GM23338 (cell line): ENCODE measurements around the gene OR12D3. TPM values are rescaled to one million over a fixed set of nuclear protein-coding genes. Genes with fewer than 3 reads are reported as not detected.

Source experiments
- ATAC-seq: fragments of 200-7000 bp; cut with Tn5 transposase; 3 replicates; pipeline ENCODE4 v1.9.1; 2020
- DNase-seq: peaks from one replicate; pipeline ENCODE4 v3.0.0-alpha.2; 2015; ENCODE audit warnings: low spot score
- H2AFZ ChIP-seq: fragments of 200-600 bp; sonication (generic); 2 replicates; pipeline ENCODE4 v1.8.0; 2016; ENCODE audit warnings: antibody characterized with exemption, mild to moderate bottlenecking, moderate library complexity
- H3F3A ChIP-seq: fragments of 200-600 bp; sonication (generic); replicated peaks from 2 replicates; pipeline ENCODE4 v1.8.0; 2017; ENCODE audit warnings: antibody characterized with exemption, mixed run types, low read depth
- H3K27ac ChIP-seq: fragments of 200-600 bp; sonication (generic); 2 replicates; pipeline ENCODE4 v1.6.1; 2016; ENCODE audit warnings: low read depth
- H3K27me3 ChIP-seq: fragments of 200-600 bp; sonication (generic); 2 replicates; pipeline ENCODE4 v1.8.0; 2016; ENCODE audit warnings: mild to moderate bottlenecking, mixed run types, moderate library complexity; ENCODE audit not compliant: insufficient read depth
- H3K36me3 ChIP-seq: fragments of 200-600 bp; sonication (generic); 2 replicates; pipeline ENCODE4 v1.8.0; 2016; ENCODE audit warnings: mild to moderate bottlenecking; ENCODE audit not compliant: insufficient read depth
- H3K4me1 ChIP-seq: fragments of 200-600 bp; sonication (generic); 2 replicates; pipeline ENCODE4 v1.8.0; 2016; ENCODE audit warnings: mild to moderate bottlenecking, moderate library complexity; ENCODE audit not compliant: insufficient read depth
- H3K4me2 ChIP-seq: fragments of 200-600 bp; sonication (generic); 2 replicates; pipeline ENCODE4 v1.7.1; 2017; ENCODE audit warnings: mixed run types
- H3K4me3 ChIP-seq: fragments of 200-600 bp; sonication (generic); 2 replicates; pipeline ENCODE4 v1.6.1; 2016; ENCODE audit warnings: mixed run types
- H3K79me2 ChIP-seq: fragments of 200-600 bp; sonication (generic); replicated peaks from 2 replicates; pipeline ENCODE4 v1.8.0; 2017; ENCODE audit warnings: mild to moderate bottlenecking; ENCODE audit not compliant: insufficient read depth
- H3K9me2 ChIP-seq: fragments of 200-600 bp; sonication (generic); 2 replicates; pipeline ENCODE4 v1.8.0; 2017; ENCODE audit not compliant: insufficient read depth
- H4K20me1 ChIP-seq: fragments of 200-600 bp; sonication (generic); replicated peaks from 2 replicates; pipeline ENCODE4 v1.8.0; 2017; ENCODE audit warnings: mild to moderate bottlenecking; ENCODE audit not compliant: insufficient read depth
- H3K27ac Mint-ChIP-seq: 2 replicates; pipeline ENCODE4 v1.8.0; 2020; ENCODE audit warnings: inconsistent platforms, mild to moderate bottlenecking, moderate library complexity, mixed read lengths
- H3K27me3 Mint-ChIP-seq: 3 replicates; pipeline ENCODE4 v1.8.0; 2022; ENCODE audit warnings: low read depth, mild to moderate bottlenecking, moderate library complexity, mixed read lengths, inconsistent platforms; ENCODE audit not compliant: insufficient read depth, poor library complexity
- H3K36me3 Mint-ChIP-seq: 3 replicates; pipeline ENCODE4 v1.8.0; 2021; ENCODE audit warnings: low read depth, mild to moderate bottlenecking, inconsistent platforms, moderate library complexity, mixed read lengths
- H3K4me1 Mint-ChIP-seq: 3 replicates; pipeline ENCODE4 v1.8.0; 2020; ENCODE audit warnings: mild to moderate bottlenecking, inconsistent platforms, mixed read lengths
- H3K4me3 Mint-ChIP-seq: 3 replicates; pipeline ENCODE4 v1.8.0; 2021; ENCODE audit warnings: moderate library complexity, mild to moderate bottlenecking, inconsistent platforms, mixed read lengths
- H3K9me3 Mint-ChIP-seq: 3 replicates; pipeline ENCODE4 v1.8.0; 2020; ENCODE audit warnings: moderate library complexity, mild to moderate bottlenecking, inconsistent platforms, mixed read lengths
- CREB1 ChIP-seq: fragments of 250-450 bp; sonication (Bioruptor Pico); IDR thresholded peaks from 2 replicates; pipeline ENCODE4 v1.5.0; 2020; ENCODE audit warnings: low read depth, mild to moderate bottlenecking, moderate library complexity
- EZH2 ChIP-seq: fragments of 200-600 bp; sonication (generic); IDR thresholded peaks from one replicate; pipeline ENCODE4 v1.8.0; 2017; ENCODE audit warnings: antibody characterized with exemption, mild to moderate bottlenecking, low read depth; ENCODE audit not compliant: unreplicated experiment
- EZH2phosphoT487 ChIP-seq: fragments of 200-600 bp; sonication (generic); IDR thresholded peaks from one replicate; pipeline ENCODE4 v1.8.1; 2018; ENCODE audit warnings: antibody characterized with exemption; ENCODE audit not compliant: unreplicated experiment
- JUNB ChIP-seq: IDR thresholded peaks from one replicate; pipeline ENCODE4 v1.6.1; 2016; ENCODE audit warnings: antibody characterized with exemption; ENCODE audit not compliant: unreplicated experiment
- NANOG ChIP-seq: IDR thresholded peaks from 2 replicates; pipeline ENCODE4 v1.6.1; 2016; ENCODE audit warnings: antibody characterized with exemption, borderline replicate concordance
- POLR2AphosphoS5 ChIP-seq: IDR thresholded peaks from 2 replicates; pipeline ENCODE4 v1.6.1; 2016; ENCODE audit warnings: antibody characterized with exemption, low read depth
- REST ChIP-seq: IDR thresholded peaks from one replicate; pipeline ENCODE4 v1.6.1; 2018; ENCODE audit warnings: antibody characterized with exemption; ENCODE audit not compliant: unreplicated experiment
- STAT1 ChIP-seq: IDR thresholded peaks from one replicate; pipeline ENCODE4 v1.6.1; 2016; ENCODE audit warnings: antibody characterized with exemption; ENCODE audit not compliant: unreplicated experiment
- ZNF331 ChIP-seq: fragments of 250-450 bp; sonication (Bioruptor Pico); IDR thresholded peaks from 2 replicates; pipeline ENCODE4 v1.5.0; 2020; ENCODE audit warnings: low read depth, mild to moderate bottlenecking, moderate library complexity
- polyA plus RNA-seq: library from polyadenylated mRNA; unstranded; fragments of >200 nt; fragmentation: Nextera tagmentation; extraction: Ambion mirVana; gene quantifications from 2 replicates; pipeline ENCODE4 v1.2.1, GENCODE V29; 2016
- total RNA-seq: library from RNA; depleted of rRNA; stranded (reverse); fragments of >200 nt; shearing (Covaris generic); gene quantifications from 2 replicates; pipeline ENCODE4 v1.2.3, GENCODE V29; 2014
- TF ChIP-seq, protein P1 (sequence below): IDR thresholded peaks from 2 replicates; pipeline ENCODE4 v1.6.1; 2016; ENCODE audit warnings: antibody characterized with exemption

The OR12D3 gene
- total and polyA plus RNA-seq, 2 experiments from 2014 or later: not detected

DNA sequence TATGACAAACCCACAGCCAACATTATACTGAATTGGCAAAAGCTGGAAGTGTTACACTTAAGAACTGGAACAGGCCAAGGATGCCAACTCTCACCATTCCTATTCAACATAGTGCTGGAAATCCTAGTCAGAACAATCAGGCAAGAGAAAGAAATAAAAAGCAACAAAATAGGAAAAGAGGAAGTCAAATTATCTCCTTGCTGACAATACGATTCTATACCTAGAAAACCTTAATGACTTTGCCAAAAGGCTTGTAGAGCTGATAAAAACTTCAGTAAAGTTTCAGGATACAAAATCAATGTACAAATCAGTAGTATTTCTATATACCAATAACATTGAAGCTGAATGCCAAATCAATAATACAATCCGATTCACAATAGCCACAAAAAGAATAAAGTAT, 38.8 kb downstream of the OR12D3 start:
- Mint-ChIP-seq H3K36me3 (no peaks in the 10 kb centered on the region), H3K27ac (no peak overlapping the region), H3K4me3 (no peak overlapping the region), H3K27me3 (peaks cover 3% of the 10 kb centered on the region), H3K9me3 (no peaks in the 10 kb centered on the region), H3K4me1 (no peaks in the 10 kb centered on the region)
- Histone ChIP-seq H2AFZ (no peak overlapping the region), H4K20me1 (no peaks in the 10 kb centered on the region), H3K36me3 (no peaks in the 10 kb centered on the region), H3K4me1 (no peaks in the 10 kb centered on the region), H3K27me3 (no peaks in the 10 kb centered on the region), H3K9me2 (peaks cover 14% of the 10 kb centered on the region), H3F3A (no peaks in the 10 kb centered on the region), H3K79me2 (no peaks in the 10 kb centered on the region), H3K27ac (no peak overlapping the region), H3K4me2 (no peak overlapping the region), H3K4me3 (no peak overlapping the region)
- no peak for TF ChIP-seq ZNF331 (CRISPR knock-in tag)
- TF ChIP-seq EZH2: no peak
- TF ChIP-seq NANOG: no peak
- TF ChIP-seq REST: no peak
- TF ChIP-seq JUNB: no peak
- DNase-seq: no peak
- no peak for ATAC-seq

GRCh38 chr6:29332676-29333075, 42.4 kb downstream of the OR12D3 start:
- Histone ChIP-seq H3K36me3 (no peaks in the 10 kb centered on the region), H3K27me3 (no peaks in the 10 kb centered on the region), H3K4me3 (no peak overlapping the region), H3K4me2 (no peak overlapping the region), H3K4me1 (no peaks in the 10 kb centered on the region), H4K20me1 (no peaks in the 10 kb centered on the region), H3F3A (no peaks in the 10 kb centered on the region), H3K79me2 (no peaks in the 10 kb centered on the region), H2AFZ (no peak overlapping the region), H3K9me2 (peaks cover 14% of the 10 kb centered on the region), H3K27ac (no peak overlapping the region)
- no peaks in the 10 kb centered on the region for H3K36me3 Mint-ChIP-seq
- H3K4me1 Mint-ChIP-seq: no peaks in the 10 kb centered on the region
- peaks cover 3% of the 10 kb centered on the region for H3K27me3 Mint-ChIP-seq
- DNase-seq (no peak), ATAC-seq (no peak)
- TF ChIP-seq JUNB (no peak), STAT1 (no peak)
- H3K9me3 Mint-ChIP-seq: no peaks in the 10 kb centered on the region
- no peak overlapping the region for H3K27ac Mint-ChIP-seq
- no peak overlapping the region for H3K4me3 Mint-ChIP-seq

DNA sequence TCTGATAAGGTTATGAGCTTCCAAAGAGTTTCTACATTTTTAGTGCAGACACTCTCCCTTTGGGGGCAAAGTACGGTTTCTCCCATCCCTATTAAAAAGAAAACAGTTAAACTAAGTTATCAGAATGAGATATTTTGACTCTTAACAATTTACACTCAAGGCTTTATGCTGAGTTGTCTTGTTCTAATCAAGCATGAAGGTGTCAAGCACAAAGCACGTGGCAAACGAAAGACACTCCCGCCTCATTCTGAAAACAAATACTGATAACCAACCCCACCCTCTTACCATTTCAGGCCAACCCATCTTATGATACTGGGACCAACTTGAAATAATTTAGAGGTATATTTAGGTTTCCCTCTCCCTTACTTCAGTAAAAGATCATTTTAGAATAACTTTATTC, 49.3 kb downstream of the OR12D3 start:
- H3K9me3 Mint-ChIP-seq: no peaks in the 10 kb centered on the region
- TF ChIP-seq ZNF331 (CRISPR knock-in tag): no peak
- TF ChIP-seq STAT1: no peak
- TF ChIP-seq JUNB: no peak
- no peak for TF ChIP-seq POLR2AphosphoS5
- no peak for TF ChIP-seq CREB1 (CRISPR knock-in tag)
- TF ChIP-seq, protein P1, sequence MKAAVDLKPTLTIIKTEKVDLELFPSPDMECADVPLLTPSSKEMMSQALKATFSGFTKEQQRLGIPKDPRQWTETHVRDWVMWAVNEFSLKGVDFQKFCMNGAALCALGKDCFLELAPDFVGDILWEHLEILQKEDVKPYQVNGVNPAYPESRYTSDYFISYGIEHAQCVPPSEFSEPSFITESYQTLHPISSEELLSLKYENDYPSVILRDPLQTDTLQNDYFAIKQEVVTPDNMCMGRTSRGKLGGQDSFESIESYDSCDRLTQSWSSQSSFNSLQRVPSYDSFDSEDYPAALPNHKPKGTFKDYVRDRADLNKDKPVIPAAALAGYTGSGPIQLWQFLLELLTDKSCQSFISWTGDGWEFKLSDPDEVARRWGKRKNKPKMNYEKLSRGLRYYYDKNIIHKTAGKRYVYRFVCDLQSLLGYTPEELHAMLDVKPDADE: no peak
- TF ChIP-seq EZH2phosphoT487: no peak
- no peak for TF ChIP-seq EZH2
- no peak for TF ChIP-seq NANOG
- no peak for TF ChIP-seq REST

More for the DNA sequence above, 49.3 kb downstream of the OR12D3 start:
- Histone ChIP-seq H2AFZ (no peak overlapping the region), H3K27me3 (no peaks in the 10 kb centered on the region), H3K79me2 (no peaks in the 10 kb centered on the region), H3K4me1 (no peaks in the 10 kb centered on the region), H3K4me2 (no peak overlapping the region), H4K20me1 (no peaks in the 10 kb centered on the region), H3F3A (no peaks in the 10 kb centered on the region), H3K9me2 (no peaks in the 10 kb centered on the region; the same call in 1 of the 2 replicates), H3K27ac (no peak overlapping the region), H3K4me3 (no peak overlapping the region), H3K36me3 (no peaks in the 10 kb centered on the region)
- H3K36me3 Mint-ChIP-seq: no peaks in the 10 kb centered on the region
- no peaks in the 10 kb centered on the region for H3K27me3 Mint-ChIP-seq
- no peak overlapping the region for H3K4me3 Mint-ChIP-seq
- no peak for ATAC-seq
- H3K4me1 Mint-ChIP-seq: no peaks in the 10 kb centered on the region
- DNase-seq: no peak
- H3K27ac Mint-ChIP-seq: no peak overlapping the region
